GM12892 (cell line): ENCODE results near the gene PAEP.

ENCODE experiments used
- DNase-seq: peaks from one replicate; pipeline ENCODE4 v3.0.0; 2011; ENCODE audit not compliant: insufficient read length
- FAIRE-seq: peaks from 2 replicates; lab custom pipeline; 2011; peaks lifted over from hg19 to GRCh38; lab: Jason Lieb, UNC
- POLR2A ChIP-seq: IDR thresholded peaks from 2 replicates; pipeline ENCODE4 v1.6.1; 2011; ENCODE audit warnings: low read depth, low read length, control low read depth
- POLR2AphosphoS5 ChIP-seq: IDR thresholded peaks from 2 replicates; pipeline ENCODE4 v1.6.1; 2011; ENCODE audit warnings: low read depth, low read length, control low read depth
- TAF1 ChIP-seq: IDR thresholded peaks from 2 replicates; pipeline ENCODE4 v1.6.1; 2011; ENCODE audit warnings: low read depth, mild to moderate bottlenecking, control low read depth, low read length, borderline replicate concordance

Gene PAEP

DNA sequence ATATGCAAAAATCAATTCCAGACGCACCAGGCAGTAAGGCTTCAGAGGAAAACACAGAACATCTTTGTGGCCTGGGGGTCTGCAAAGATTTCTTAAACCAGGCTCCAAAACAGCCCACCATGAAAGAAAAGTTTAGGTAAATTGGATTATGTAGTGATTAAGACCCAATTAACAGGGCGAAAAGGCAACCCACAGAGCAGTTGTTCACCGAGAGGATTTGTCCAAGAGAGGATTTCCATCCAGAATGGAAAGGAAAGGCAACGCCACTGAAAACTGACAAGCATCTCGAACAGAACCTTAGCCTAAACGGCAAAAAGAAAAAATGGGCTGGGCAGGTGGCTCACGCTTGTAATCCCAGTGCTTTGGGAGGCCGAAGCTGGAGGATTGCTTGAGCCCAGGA is 40.4 kb downstream of the PAEP start:
- FAIRE-seq: no peak

DNA sequence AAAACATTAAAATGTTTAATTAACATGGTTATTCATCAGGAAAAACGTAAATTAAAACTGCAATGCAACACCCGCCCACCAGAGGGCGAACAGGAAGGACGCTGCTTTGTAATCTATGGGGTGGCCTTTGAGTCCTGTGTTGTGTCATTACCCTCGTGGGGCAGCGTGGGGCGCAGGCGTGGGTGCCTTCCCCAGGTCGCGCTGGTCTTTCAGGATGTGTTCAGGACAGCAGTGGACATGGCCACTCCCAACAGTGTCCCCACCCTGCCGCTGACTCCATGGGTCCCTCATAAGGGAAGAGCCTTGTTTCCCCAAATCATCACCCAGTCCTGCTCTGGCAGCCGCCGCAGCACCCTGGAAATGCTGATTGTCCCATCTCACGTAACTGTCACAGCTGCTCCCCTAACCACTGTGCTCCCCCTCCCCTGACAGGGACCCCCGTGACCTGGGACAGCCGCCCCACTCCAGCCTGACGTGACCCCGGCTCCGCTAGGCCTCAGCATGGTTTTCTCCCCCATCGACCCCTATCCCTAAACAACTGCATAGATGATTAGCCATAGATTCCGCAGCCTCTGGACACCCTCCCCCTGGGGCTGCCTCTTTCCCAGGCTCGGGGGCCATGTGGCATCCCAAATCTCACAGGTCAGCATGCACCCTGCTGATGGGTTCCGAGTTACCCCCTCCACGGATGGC is 41.4 kb downstream of the PAEP start:
- TF ChIP-seq POLR2AphosphoS5: no peak
- FAIRE-seq (peak; percentile 78), DNase-seq (no peak)

More for the DNA sequence above, 40.4 kb downstream of the PAEP start:
- TF ChIP-seq POLR2A (no peak), TAF1 (no peak), POLR2AphosphoS5 (no peak)
- no peak for DNase-seq

DNA sequence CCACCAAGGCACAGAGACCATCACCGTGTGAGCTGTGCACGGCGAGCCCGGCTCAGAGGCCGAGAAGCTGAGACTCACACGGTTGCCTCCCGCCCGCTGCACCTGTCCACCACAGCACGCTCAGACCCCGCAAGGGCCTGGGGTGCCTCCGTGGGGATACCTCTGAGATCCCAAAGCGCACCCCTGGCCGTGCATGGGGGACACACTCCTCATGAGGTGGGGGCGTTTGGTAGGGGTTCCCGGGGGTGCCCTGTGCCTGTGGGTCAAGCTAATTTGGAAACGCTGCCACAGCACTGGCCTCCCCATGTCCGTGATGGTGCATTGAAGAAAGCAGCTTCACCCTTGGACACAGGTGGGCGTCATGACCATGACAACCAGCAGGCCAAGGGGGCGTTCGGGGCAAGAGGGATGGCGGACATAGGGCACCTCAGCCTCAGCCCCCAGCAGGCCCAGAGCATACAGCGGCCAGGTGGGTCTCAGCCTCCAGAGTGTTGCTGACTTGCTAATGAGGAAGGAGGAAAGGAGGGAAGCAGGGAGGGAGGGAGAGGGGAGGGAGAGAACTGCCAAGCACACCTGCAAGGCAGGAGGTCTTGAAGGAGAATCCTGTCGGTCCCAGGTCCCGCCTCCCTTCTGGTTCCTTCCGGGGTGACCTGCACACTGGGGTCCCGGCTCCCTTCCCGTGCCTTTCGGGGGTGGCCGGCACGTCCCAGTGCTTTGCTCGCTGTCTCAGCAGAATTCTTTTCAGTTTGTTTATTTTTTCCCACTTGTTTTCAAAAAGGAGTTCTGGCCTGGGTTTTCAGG is 43.1 kb downstream of the PAEP start:
- no peak for DNase-seq
- TF ChIP-seq POLR2AphosphoS5: no peak
- TF ChIP-seq POLR2A: no peak
- no peak for TF ChIP-seq TAF1

DNA sequence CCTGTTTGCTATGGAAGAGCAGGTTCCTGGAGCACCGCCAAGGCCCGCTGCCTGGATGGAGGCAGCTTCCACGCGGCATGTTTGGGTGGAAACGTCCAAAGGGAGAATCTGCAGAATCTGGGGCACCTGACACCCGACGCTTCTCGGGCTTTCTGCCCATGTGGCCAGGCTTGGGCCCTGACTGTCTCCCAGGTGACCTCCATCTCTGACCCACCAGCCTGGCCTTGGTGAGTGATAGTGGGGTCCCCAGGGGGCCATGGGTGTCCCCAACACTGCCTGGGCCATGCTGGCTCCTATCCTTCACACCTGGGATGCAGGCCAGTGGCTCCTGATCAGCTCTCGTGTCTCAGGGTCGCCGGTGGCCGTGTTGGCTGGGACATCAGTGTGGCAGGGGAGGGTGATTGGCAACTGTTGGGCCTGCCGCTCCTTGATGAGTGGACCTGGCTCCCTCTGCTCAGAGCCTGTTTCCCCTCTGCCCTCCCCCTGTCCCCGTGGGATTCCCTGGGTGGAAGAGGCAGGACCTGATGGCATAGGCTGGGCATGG is 43.8 kb downstream of the PAEP start:
- FAIRE-seq (no peak), DNase-seq (no peak)
- TF ChIP-seq POLR2A (no peak), POLR2AphosphoS5 (no peak), TAF1 (no peak)

More for the DNA sequence above, 43.1 kb downstream of the PAEP start:
- FAIRE-seq: no peak

DNA sequence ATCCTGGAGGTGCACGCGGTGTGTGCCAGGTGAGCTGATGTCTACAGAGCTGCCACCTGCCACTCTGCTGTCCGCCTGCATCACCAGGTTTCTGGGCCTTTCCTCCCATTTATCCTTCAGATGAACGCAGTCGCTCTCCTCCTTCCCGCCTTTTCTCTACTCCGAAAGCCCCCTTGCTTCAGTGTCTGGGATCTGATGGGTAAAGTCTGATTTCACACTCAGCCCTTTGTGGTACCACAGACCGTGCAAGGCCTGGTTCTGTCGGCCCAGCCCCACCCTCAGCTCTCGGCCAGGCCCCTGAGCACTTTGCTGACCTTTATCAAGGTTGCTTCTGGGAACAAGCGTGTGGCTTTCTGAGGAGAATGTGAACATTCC is 45.3 kb downstream of the PAEP start:
- no peak for FAIRE-seq
- TF ChIP-seq POLR2A (no peak), POLR2AphosphoS5 (no peak), TAF1 (no peak)
- DNase-seq: no peak

DNA sequence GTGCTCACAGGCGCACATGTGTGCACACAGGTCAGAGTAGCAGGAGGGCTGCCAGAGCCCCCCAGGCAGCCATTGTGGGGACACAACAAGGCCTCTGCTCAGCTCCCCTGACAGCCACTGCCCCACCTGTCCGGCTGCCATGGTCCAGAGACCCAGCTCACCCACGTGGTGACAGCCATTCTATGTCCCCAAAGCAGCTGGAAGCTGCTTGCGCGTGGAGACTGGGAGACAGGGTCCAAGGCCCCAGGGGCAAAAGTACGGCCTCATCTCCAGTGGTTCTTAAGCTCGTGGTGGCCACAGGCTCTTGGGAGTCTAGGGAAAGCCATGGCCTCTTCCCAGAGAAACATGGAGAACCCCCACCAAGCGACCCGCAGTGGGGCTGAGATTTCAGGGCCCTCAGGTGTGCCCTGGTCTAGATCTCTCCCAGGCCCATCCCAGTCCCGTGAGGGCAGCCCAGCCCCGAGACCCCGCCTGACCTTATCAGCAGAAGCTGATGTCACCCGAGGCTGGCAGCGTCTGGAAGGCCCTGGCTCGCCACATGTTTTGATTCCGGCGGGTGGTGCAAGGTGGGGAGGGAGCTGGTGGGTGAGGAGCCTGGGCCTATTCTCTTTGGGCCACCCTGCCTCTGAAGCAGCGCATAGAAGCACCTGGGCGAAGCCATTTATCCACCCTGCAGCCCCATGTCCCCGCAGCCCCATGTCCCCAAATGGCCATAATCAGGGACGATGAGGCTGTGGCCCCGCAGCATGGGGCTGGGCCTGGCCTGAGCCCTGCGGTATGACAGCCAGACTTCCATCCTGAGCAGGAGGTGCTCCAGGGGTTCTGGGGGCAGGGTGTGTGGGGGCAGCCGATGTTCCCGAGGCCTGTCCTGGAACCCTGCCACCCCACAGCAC is 46.1 kb downstream of the PAEP start:
- TF ChIP-seq POLR2A (no peak), POLR2AphosphoS5 (no peak), TAF1 (no peak)
- DNase-seq (no peak), FAIRE-seq (no peak)

DNA sequence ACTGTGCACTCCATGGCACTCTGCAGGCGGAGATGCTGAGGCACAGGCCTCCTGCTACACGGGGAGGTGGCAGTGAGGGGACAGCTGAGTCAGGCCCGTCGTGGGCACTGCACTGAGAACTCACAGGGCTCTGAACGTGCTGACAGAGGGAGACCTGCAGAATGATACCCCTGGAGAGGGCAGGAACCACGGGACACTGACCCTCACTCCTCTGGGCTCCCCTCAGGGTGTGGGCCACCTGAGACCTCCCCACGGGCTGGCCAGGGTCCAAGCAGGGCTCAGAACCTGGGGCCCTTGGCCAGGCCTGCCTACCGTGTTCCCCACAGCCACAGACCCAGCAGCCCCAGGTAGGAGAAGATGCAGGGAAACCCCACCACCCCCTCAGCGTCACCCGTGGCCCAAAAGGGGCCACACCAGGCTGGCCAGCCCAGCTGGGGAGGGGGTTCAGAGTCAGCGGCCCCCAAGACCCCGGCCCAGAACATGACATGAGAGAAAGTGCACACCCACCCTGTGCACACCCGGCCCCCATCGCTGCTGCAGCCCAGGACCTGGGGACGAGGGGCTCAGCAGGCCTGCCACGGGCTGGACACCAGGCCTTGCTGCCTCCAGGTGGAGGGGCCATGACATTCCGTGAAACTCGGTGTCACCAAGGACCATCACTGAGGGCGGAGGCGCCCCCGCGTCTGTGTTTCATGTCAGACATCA is 46.9 kb downstream of the PAEP start:
- DNase-seq (no peak), FAIRE-seq (no peak)
- TF ChIP-seq POLR2A (no peak), TAF1 (no peak), POLR2AphosphoS5 (no peak)

DNA sequence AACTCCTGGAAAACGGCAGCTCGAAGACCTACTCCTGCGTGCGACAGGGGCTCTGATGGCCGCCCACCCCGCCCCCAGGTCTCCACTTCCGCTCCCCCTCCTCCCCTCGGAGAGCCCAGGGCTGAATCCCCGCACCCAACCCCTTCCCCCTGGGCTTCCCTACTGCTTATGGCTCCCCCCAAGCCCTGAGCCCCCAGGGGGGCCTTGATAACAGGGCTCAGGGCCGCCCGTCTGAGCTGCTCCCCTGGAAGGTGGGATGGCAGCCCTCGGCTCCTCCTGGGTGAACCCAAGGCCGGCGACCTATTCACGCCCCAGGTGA is 47.4 kb downstream of the PAEP start:
- FAIRE-seq: no peak

DNA sequence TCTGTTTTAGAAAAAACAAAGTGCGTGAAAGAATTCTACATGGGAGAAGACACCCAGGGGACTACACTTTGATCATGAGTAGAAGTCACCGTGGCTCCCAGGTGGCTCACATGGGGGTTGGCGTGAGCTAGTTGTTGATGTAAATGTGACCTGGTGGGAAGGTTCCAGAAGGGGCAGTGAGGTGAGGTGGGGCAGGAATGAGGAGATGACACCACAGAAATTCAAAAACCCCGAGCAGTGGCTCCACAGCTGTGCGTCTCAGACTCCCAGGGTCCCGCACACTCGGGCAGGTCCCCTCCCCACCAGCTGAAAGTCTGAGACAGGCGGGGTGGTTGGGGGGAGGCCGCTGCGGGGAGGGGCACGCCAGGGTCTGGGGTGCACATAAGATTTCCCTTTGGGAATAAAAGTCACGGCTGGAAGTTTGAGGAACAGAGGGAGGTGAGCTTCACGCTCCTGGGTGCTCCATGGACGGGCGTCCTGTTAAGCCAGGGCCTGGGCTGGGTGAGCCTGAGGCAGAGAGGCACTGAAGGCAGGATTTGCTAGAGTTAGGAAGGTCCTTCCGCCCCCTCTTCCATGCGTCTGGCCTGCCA is 47.9 kb downstream of the PAEP start:
- no peak for FAIRE-seq
- TF ChIP-seq POLR2AphosphoS5: no peak
- TF ChIP-seq POLR2A: no peak
- TF ChIP-seq TAF1: no peak

More for the DNA sequence above, 47.4 kb downstream of the PAEP start:
- TF ChIP-seq TAF1: no peak
- no peak for TF ChIP-seq POLR2AphosphoS5
- TF ChIP-seq POLR2A: no peak
- DNase-seq: no peak

More for the DNA sequence above, 47.9 kb downstream of the PAEP start:
- no peak for DNase-seq
